Measurements from ENCODE around the gene MPIG6B.
A peak's percentile ranks its signal among the peaks of the same experiment; 100 is the strongest.

The MPIG6B gene

DNA sequence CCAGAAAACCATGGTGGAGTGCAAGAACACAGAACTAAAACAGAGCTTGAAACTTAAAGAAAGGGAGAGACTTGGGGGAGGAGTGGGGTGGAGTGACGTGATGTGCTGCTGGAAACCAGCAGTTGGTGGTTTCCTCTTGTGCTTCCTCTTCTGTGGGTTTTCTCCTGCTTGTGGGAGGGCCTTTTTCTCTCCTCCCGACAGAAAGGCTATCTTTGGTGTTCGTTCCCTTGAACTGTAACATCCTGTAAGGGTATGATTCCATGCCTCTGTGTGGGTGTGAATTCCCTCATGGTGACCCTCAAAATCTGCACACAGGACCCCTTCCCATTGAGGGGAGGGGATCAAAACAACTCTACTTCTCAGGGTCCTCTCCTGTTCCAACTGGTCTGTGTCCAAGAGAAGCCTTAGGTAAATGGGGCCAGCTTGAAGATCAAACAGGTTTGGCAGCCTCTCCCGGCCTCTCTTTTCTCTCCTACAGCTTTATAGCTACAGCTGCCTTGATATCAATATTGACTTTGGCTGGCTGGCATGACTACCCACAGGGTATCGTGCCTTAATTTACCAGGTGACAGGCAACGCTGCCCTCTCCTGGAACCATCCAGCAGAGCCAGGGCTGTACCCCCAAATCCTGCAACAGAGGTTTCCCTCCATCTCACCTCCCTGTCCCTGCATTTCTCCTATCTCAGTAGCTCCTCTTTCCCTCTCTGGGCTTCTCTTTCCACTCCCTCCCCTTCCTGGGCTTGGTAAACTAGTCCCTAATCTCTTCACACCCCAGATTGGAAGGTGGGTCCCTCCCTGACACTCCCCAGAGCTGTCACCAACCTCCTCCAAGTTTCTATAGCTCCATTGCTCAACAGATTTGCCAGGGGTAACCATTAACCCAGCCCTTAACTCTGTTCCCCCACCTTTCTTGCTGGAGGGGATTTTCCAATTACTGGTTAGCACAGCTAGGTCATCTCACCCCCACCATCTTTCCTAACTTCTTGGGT is 15.1 kb downstream of the MPIG6B start:
- DNase-seq (ENCODE audit: low spot score): peak; percentile 68

- DNase-seq (ENCODE audit: low spot score): peak; percentile 83
Observed at GRCh38 chr6:31739639-31740396, 16.6 kb downstream of the MPIG6B start, which contains the start of gene MSH5. MSH5 (plus strand) TSS chr6:31740005; CDS start chr6:31740467, 462 bp downstream.

DNA sequence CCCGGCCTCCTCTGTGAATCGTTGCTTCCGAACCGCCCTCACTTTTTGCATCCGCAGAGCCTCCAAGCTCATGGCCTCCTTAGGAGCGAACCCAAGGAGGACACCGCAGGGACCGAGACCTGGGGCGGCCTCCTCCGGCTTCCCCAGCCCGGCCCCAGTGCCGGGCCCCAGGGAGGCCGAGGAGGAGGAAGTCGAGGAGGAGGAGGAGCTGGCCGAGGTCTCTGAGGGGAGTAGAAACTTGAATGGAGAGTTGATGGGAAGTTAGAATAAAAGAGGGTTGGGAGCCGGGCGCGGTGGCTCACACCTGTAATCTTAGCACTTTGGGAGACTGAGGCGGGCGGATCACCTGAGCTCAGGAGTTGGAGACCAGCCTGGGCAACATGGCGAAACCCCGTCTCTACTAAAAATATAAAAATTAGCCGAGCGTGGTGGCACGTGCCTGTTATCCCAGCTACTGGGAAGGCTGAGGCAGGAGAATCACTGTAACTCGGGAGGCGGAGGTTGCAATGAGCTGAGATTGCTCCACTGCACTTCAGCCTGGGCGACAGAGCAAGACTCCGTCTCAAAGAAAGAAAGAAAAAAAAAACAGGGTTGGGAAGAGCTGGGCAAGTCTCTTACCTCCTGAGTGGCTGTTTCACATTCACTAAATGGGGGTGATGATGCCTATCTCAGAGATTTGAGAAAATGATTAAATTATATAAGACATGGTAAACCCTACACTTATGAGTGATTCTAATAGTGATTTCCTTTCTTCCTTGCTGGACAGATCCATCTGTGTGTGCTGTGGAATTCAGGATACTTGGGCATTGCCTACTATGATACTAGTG is 17.4 kb downstream of the MPIG6B start:
- no peak for DNase-seq (ENCODE audit: low spot score)

DNA sequence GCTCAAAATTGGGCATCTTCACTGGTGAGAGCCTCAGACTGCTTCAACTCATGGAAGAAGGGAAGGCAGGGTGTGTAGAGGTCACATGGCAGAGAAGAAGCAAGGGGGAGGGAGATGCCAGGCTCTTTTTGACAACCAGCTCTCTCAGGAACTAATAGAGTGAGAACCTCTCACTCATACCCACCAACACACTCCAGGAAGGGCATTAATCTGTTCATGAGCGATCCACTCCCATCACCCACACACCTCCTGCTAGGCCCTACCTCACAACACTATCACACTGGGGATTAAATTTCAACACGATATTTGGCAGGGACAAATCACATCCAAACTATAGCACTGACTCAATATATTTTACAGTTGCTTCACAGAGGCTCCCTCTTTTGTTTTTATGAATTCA is 18.6 kb downstream of the MPIG6B start:
- DNase-seq (ENCODE audit: low spot score): no peak

- no peak for DNase-seq (ENCODE audit: low spot score)
Observed at GRCh38 chr6:31742894-31743293, 19.7 kb downstream of the MPIG6B start.

DNA sequence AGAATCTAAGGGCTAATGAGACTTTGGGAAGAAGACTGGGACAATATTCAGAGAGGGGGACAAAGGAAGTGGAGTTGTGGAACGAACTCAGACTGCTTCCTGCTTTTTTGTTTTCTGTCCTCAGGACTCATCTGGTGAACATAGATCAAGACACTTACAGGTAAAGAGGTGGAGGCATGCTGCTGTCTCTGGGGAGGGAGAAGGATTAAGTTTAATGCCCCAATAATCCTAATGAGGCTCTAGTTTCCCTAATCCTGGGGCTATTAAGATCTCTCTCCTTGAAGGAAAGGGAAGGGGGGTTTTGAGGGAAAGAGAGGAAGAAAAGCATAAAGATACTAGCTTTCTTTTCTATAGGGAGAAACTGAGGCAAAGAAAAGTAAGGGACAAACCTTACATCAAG is 21.2 kb downstream of the MPIG6B start:
- no peak for DNase-seq (ENCODE audit: low spot score)

DNA sequence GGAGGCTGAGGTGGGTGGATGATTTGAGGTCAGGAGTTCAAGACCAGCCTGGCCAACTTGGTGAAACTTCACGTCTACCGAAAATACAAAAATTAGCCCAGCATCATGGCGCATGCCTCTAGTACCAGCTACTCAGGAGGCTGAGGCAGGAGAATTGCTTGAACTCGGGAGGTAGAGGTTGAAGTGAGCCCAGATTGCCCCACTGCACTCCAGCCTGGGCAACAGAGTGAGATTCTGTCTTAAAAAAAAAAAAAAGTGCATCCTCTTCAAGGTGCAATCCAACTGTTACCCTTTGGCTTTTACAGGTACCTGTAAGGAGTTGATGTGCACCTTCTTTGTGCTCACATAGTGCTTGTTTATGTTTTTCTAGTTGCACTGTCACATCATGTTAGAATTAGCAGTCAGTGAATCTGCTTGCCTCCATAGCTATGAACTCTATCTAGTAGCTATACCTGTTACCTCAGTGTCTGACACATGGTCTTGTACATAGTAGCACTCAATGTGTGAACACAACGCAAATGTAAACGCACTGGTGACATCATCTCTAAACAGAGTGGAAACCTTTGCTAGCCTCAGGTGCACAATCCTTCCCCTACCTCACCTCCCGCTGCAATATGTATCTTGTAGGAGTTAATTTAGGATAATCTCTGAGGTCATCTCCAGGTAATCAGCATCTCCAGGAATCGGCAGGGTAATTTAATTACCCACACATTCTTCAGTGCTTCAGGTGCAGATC is 26.3 kb downstream of the MPIG6B start:
- DNase-seq (ENCODE audit: low spot score): no peak

- no peak for DNase-seq (ENCODE audit: low spot score)
Observed at GRCh38 chr6:31750411-31751022, 27.3 kb downstream of the MPIG6B start.

GRCh38 chr6:31752739-31753319 is 29.7 kb downstream of the MPIG6B start:
- DNase-seq (ENCODE audit: low spot score): no peak

DNA sequence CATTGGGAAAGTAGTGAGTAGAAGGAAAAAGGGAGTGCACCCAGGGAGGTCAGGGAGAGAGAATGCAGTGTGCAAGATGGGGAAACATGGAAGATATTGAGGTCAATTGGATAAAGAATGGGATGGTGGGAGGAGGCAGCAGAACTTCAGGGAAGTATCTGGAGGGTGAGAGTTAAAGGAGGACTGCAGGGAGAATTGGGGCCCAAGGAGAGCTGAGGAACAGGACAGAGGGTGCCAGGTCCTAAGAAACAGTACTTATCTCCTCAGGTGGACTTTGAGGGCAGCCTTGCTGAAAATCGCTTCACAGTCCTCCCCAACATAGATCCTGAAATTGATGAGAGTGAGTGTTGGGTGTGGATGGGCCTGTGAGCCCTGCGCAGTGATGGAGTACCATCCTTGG is 35.1 kb downstream of the MPIG6B start:
- no peak for DNase-seq (ENCODE audit: low spot score)

GRCh38 chr6:31760790-31761189 is 37.6 kb downstream of the MPIG6B start:
- no peak for DNase-seq (ENCODE audit: low spot score)

DNA sequence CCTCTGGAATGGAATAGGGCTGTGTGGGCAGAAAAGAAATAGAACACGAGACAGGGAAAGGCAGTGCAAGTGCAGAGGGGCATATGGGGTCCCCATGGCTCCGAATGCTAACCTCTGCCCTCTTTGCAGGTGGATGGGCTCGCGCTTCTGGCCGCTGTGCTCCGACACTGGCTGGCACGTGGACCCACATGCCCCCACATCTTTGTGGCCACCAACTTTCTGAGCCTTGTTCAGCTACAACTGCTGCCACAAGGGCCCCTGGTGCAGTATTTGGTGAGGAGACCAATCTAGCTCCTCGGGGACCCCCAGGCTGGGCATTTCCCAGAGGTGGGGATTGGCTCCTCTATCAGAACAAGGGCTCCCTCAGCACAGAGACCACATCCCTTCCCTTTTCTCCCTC is 38.2 kb downstream of the MPIG6B start:
- DNase-seq (ENCODE audit: low spot score): no peak

DNA sequence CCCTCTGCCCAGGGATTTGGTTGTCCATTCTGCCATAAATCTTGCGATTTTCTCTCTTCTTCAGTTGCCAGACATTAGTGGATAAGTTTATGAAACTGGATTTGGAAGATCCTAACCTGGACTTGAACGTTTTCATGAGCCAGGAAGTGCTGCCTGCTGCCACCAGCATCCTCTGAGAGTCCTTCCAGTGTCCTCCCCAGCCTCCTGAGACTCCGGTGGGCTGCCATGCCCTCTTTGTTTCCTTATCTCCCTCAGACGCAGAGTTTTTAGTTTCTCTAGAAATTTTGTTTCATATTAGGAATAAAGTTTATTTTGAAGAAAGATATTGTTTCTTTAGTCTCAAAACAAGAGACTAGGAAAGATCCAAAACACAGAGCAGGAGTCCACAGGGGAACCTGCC is 39.2 kb downstream of the MPIG6B start, which contains the start of gene SAPCD1:
Gene SAPCD1, plus strand, starts transcription at position 301 of the 400 bp plus-strand sequence. CDS start 399 bp downstream, outside the sequence.
- DNase-seq (ENCODE audit: low spot score): no peak

DNA sequence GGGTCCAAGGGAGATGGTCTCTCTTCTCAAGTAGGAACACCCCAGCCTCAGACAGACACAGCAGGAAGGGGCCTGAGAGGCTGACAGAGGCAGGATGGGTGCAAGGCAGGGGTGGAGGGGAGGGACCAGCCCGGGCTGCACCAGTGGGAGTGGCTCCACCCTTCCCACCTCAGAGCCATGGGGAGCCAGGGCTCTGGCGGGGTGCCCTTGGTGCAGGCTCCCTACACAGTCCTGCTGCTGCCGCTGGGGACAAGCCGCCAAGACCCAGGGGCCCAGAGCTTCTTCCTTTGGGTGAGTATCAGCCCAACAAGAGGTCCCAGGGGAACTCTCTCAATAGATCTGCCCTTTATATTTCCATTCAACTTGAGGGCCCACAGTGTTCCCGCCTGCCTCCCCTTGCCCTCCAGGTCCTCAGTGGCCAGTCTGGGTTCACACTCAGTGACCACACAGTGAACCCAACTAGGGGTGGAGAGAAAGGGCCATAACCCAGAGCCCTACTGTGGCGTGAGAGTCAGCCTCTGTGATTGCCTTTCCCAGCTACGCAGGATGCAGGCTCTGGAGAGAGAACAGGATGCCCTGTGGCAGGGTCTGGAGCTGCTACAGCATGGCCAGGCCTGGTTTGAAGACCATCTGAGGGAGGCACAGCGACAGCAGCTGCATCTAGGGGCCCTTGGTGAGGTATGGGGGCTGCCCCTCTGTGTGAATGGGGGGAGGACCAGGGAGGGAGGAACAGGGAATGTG is 39.9 kb downstream of the MPIG6B start:
- no peak for DNase-seq (ENCODE audit: low spot score)

- DNase-seq (ENCODE audit: low spot score): no peak
Observed at GRCh38 chr6:31763619-31763940, 40.4 kb downstream of the MPIG6B start.

DNA sequence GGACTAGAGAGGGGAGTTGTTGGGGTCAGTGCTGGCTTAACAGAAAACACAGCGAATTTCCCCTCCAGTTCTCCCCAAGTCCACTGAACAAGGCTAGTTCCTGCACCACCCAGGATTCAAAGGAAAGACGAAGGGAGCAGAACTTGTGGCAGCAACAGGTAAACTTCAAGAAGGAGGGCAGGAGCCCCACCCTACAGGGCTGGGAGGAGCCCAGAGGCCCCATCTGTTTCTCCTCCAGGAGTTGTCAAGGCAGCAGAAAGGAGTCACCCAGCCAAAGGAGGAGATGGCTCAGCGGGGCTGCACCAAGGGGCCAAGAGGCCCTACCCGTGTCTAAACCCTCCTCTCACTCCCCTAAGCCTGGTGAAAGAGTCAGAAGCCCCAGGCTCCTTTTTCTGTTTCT is 41.0 kb downstream of the MPIG6B start:
- DNase-seq (ENCODE audit: low spot score): no peak

DNA sequence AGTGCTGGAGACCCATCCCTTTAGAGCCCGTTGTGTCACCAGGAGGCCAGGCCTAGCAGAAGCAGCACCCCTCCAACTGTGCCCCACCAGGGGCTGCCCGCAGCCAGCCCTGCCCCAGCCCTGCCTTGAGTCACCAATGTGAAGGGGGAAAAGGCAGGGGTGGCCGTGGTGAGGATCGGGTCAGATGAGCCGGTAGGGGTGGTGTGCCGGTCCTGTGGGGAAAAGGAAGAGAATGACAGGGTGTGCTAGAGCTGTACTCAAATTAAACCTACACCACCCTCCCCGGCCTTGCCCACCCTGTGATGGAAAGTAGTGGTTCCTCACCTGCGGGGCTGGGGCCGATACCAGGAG is 42.4 kb downstream of the MPIG6B start:
- DNase-seq (ENCODE audit: low spot score): no peak

DNA sequence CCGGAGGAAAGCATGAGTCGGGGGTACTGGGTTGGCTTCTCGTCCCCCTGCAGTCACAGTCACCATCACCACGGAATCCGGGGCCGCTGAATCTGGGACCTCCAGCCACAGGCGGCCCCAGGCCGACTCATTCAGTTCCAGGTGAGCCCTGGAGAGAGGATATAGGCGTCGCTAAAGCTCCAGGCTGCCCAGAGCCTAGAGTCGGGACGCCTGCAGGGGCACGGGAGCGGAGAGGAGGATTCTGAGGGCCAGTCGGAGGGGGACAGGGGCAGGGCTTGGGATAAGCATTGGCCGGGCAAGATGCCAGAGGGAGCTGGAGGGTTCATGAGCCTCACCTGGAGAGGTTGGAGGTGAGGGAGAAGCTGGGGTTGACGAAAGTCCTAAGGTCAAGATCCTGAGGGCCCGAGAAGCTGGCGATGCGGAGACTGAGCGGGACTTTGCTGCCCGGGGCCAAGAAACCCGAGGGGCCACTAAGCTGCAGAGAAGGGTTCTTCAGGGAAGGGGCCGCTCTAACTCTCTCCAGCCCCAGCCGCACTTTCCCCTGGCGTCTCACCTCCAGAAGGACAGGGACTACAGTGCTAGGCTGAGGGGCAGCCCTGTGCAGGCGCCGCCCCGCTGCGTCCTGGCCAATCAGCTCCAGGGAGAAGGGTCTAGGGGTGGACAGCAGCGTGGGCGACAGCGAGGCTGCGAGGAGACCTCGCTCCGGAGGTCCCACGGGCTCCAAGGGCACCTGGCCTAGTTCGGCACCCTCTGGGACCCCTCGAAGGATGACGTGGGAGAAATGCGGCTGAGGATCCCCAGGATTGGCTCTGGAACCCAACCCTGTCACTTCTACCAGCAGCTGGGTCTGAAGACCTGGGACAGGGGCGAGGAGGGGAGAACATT is 43.0 kb downstream of the MPIG6B start:
- no peak for DNase-seq (ENCODE audit: low spot score)

GRCh38 chr6:31767096-31767645 is 44.0 kb downstream of the MPIG6B start:
- DNase-seq (ENCODE audit: low spot score): no peak
